SU-DHL-6 (cell line): ENCODE data around the gene SH2D4B.

Experiments used
- H2AFZ ChIP-seq: fragments of 200-600 bp; sonication (generic); 2 replicates; pipeline ENCODE4 v1.6.1; 2014; ENCODE audit warnings: low read depth, mild to moderate bottlenecking, moderate library complexity, mixed read lengths, antibody characterized with exemption, low read length; ENCODE audit not compliant: severe bottlenecking
- H3F3A ChIP-seq: fragments of 200-600 bp; shearing (Covaris generic); 2 replicates; pipeline ENCODE4 v1.6.0; 2016; ENCODE audit warnings: antibody characterized with exemption, mild to moderate bottlenecking; ENCODE audit not compliant: insufficient read depth
- H3K27ac ChIP-seq: fragments of 200-600 bp; sonication (generic); 2 replicates; pipeline ENCODE4 v1.5.1; 2016; ENCODE audit warnings: low read depth, mild to moderate bottlenecking, low read length, moderate library complexity, mixed read lengths
- H3K27me3 ChIP-seq: fragments of 200-600 bp; sonication (generic), shearing (Covaris generic); 2 replicates; pipeline ENCODE4 v1.6.0; 2014; ENCODE audit warnings: mild to moderate bottlenecking, low read length
- H3K36me3 ChIP-seq: fragments of 200-600 bp; sonication (generic); 2 replicates; pipeline ENCODE4 v1.6.1; 2014; ENCODE audit warnings: mild to moderate bottlenecking, low read length, mixed read lengths
- H3K4me2 ChIP-seq: fragments of 300-600, 200-600 bp; shearing (Covaris generic), sonication (generic); 2 replicates; pipeline ENCODE4 v1.6.0; 2014; ENCODE audit warnings: low read length, low read depth, mild to moderate bottlenecking; ENCODE audit not compliant: poor library complexity, severe bottlenecking
- H3K4me3 ChIP-seq: fragments of 200-600 bp; sonication (generic); 2 replicates; pipeline ENCODE4 v1.5.1; 2014; ENCODE audit warnings: antibody characterized with exemption, low read length, mild to moderate bottlenecking, mixed read lengths; ENCODE audit not compliant: insufficient read depth, poor library complexity, severe bottlenecking
- H3K79me2 ChIP-seq: fragments of 200-600 bp; sonication (generic); 2 replicates; pipeline ENCODE4 v1.6.1; 2014; ENCODE audit warnings: mild to moderate bottlenecking, low read length, moderate library complexity; ENCODE audit not compliant: insufficient read depth
- H3K9ac ChIP-seq: fragments of 200-600 bp; sonication (generic); 2 replicates; pipeline ENCODE4 v1.7.0; 2014; ENCODE audit warnings: mild to moderate bottlenecking, low read length
- H3K9me2 ChIP-seq: fragments of 200-600 bp; sonication (generic); replicated peaks from 2 replicates; pipeline ENCODE4 v1.6.1; 2014; ENCODE audit warnings: low read length; ENCODE audit not compliant: insufficient read depth
- H3K9me3 ChIP-seq: fragments of 200-600 bp; sonication (generic); 2 replicates; pipeline ENCODE4 v1.6.1; 2014; ENCODE audit warnings: low read length, mixed read lengths; ENCODE audit not compliant: insufficient read depth
- H4K20me1 ChIP-seq: fragments of 200-600 bp; sonication (generic); 2 replicates; pipeline ENCODE4 v1.6.1; 2014; ENCODE audit warnings: low read depth, mild to moderate bottlenecking, antibody characterized with exemption, low read length, moderate library complexity, mixed read lengths
- EZH2phosphoT487 ChIP-seq: fragments of 200-600 bp; sonication (generic), shearing (Covaris generic); conservative IDR thresholded peaks from 2 replicates; pipeline ENCODE4 v1.6.1; 2018; ENCODE audit warnings: mild to moderate bottlenecking, antibody characterized with exemption, low read length, moderate library complexity, mixed read lengths
- TF ChIP-seq, protein P1 (sequence below): fragments of 200-600 bp; sonication (generic); IDR thresholded peaks from one replicate; pipeline ENCODE4 v1.5.1; 2017; ENCODE audit warnings: antibody characterized with exemption, mild to moderate bottlenecking, low read length, moderate library complexity; ENCODE audit not compliant: insufficient read depth, poor library complexity, severe bottlenecking

SH2D4B gene

DNA sequence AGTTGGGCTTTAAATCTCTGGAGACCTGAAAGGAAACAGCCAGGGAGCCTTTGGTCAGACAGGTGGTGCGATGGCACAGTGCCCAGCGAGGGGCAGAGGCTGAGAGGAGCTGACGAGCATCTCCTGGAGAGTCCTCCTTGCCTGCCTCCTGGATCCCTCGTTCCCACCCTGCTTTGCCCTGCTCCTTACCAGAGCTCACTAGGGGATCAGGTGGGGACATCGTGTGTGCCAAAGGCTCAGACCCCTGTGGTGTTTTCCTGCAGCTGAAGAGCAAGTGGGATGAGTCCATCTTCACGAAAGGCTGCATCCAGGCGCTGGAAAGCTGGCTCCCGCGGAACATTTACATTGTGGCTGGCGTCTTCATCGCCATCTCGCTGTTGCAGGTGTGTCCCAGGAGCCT, 21.8 kb upstream of the SH2D4B start:
- TF ChIP-seq, protein P1, sequence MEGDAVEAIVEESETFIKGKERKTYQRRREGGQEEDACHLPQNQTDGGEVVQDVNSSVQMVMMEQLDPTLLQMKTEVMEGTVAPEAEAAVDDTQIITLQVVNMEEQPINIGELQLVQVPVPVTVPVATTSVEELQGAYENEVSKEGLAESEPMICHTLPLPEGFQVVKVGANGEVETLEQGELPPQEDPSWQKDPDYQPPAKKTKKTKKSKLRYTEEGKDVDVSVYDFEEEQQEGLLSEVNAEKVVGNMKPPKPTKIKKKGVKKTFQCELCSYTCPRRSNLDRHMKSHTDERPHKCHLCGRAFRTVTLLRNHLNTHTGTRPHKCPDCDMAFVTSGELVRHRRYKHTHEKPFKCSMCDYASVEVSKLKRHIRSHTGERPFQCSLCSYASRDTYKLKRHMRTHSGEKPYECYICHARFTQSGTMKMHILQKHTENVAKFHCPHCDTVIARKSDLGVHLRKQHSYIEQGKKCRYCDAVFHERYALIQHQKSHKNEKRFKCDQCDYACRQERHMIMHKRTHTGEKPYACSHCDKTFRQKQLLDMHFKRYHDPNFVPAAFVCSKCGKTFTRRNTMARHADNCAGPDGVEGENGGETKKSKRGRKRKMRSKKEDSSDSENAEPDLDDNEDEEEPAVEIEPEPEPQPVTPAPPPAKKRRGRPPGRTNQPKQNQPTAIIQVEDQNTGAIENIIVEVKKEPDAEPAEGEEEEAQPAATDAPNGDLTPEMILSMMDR, result no peak
- TF ChIP-seq EZH2phosphoT487, result no peak
- no peaks in the 10 kb centered on the region for H4K20me1 ChIP-seq
- no peaks in the 10 kb centered on the region for H3F3A ChIP-seq
- H3K36me3 ChIP-seq, result no peaks in the 10 kb centered on the region
- H3K27ac ChIP-seq, result no peak overlapping the region
- H2AFZ ChIP-seq, result no peak overlapping the region
- no peaks in the 10 kb centered on the region for H3K9me2 ChIP-seq
- no peaks in the 10 kb centered on the region for H3K27me3 ChIP-seq
- H3K4me3 ChIP-seq, result no peak overlapping the region
- H3K9me3 ChIP-seq, result no peaks in the 10 kb centered on the region
- no peaks in the 10 kb centered on the region for H3K79me2 ChIP-seq
- H3K4me2 ChIP-seq, result no peak overlapping the region
- H3K9ac ChIP-seq, result no peak overlapping the region

DNA sequence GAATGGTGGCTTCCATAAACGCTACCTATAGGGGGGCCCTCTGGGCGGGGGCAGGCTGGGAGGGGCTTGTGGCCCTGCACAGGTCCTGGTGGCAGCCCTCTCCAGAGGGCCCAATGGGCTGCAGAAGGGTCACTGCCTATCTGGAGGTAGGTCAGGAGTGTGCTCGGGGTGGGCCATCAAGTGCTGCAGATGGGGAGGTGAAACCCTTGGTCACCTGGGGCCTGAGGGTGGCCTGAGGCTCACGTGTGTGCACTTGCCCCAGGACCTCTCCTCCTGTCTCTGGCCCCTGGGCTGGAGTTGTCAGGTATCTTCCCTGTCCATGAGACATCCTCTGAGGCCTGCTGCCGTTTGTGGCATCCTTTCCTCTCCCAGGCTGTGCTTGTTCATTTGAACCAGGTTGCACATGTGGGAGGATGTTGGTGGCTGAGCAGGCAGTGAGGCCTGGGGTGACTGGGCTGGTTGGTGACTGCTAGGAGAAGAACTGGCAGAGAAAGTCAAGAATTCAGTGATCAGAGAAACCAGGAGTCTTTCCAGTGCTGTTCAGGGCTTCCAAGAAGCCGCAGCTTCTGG, 21.1 kb upstream of the SH2D4B start:
- no peak overlapping the region for H3K27ac ChIP-seq
- H2AFZ ChIP-seq, result no peak overlapping the region
- H3K4me2 ChIP-seq, result no peak overlapping the region
- H3K27me3 ChIP-seq, result no peaks in the 10 kb centered on the region
- H3K9ac ChIP-seq, result no peak overlapping the region
- H4K20me1 ChIP-seq, result no peaks in the 10 kb centered on the region
- H3F3A ChIP-seq, result no peaks in the 10 kb centered on the region
- no peaks in the 10 kb centered on the region for H3K79me2 ChIP-seq
- H3K4me3 ChIP-seq, result no peak overlapping the region
- no peaks in the 10 kb centered on the region for H3K9me3 ChIP-seq
- TF ChIP-seq EZH2phosphoT487, result no peak
- TF ChIP-seq, protein P1, result no peak
- H3K9me2 ChIP-seq, result no peaks in the 10 kb centered on the region
- H3K36me3 ChIP-seq, result no peaks in the 10 kb centered on the region

DNA sequence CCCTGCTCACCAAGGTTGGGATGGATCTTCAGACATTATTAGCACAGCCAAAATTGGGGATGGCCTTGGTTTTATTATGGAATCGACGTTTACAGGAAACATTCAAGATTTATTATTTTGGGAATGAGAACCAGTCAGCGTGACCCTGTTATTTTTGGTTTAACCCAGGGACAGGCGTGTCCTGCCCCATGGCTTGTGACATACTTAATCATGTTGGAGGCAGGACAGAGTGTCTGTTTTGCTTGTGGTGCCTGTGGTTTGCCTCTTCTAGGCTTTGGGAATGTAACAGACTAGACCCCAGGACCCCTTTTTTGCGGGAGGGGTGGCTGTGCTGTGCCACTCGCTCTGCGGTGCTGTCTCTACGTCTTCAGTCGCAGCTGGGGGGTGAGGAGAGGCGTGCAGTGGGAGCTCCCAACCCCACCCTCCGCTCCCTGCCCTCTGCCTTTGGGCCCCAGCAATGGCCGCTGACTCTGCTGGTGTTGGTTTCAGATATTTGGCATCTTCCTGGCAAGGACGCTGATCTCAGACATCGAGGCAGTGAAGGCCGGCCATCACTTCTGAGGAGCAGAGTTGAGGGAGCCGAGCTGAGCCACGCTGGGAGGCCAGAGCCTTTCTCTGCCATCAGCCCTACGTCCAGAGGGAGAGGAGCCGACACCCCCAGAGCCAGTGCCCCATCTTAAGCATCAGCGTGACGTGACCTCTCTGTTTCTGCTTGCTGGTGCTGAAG, 20.1 kb upstream of the SH2D4B start:
- Histone ChIP-seq H2AFZ (no peak overlapping the region), H3K4me3 (no peak overlapping the region), H3K4me2 (no peak overlapping the region), H4K20me1 (no peaks in the 10 kb centered on the region), H3F3A (no peaks in the 10 kb centered on the region), H3K9ac (no peak overlapping the region), H3K9me2 (no peaks in the 10 kb centered on the region), H3K9me3 (no peaks in the 10 kb centered on the region), H3K27ac (no peak overlapping the region), H3K36me3 (no peaks in the 10 kb centered on the region), H3K79me2 (no peaks in the 10 kb centered on the region), H3K27me3 (no peaks in the 10 kb centered on the region)
- TF ChIP-seq, protein P1, result no peak
- TF ChIP-seq EZH2phosphoT487, result no peak
